Activated naive CD8-positive, alpha-beta T cell treated with anti-CD3 and anti-CD28 coated beads for 36 hours (primary cell): ENCODE measurements around the gene PRLH. TPM values are rescaled to one million over a fixed set of nuclear protein-coding genes. Genes with fewer than 3 reads are reported as not detected.
"Not testable (repeated sequence)": the region's sequence is repeated elsewhere in the genome, so short reads cannot be mapped to it uniquely, and the experiment has no call there.

Experiments
- DNase-seq: peaks from one replicate; pipeline ENCODE4 v3.0.0; 2021
- H3K27ac Mint-ChIP-seq: one replicate; pipeline ENCODE4 v1.8.0; 2022; ENCODE audit warnings: mild to moderate bottlenecking, moderate library complexity, mixed read lengths
- H3K27me3 Mint-ChIP-seq: one replicate; pipeline ENCODE4 v1.8.0; 2022; ENCODE audit warnings: mild to moderate bottlenecking, mixed read lengths
- H3K36me3 Mint-ChIP-seq: one replicate; pipeline ENCODE4 v1.8.0; 2021; ENCODE audit warnings: mild to moderate bottlenecking, mixed read lengths
- H3K4me1 Mint-ChIP-seq: one replicate; pipeline ENCODE4 v1.8.0; 2021; ENCODE audit warnings: mixed read lengths
- H3K4me3 Mint-ChIP-seq: one replicate; pipeline ENCODE4 v1.8.0; 2022; ENCODE audit warnings: mild to moderate bottlenecking, moderate library complexity, mixed read lengths
- H3K9me3 Mint-ChIP-seq: one replicate; pipeline ENCODE4 v1.8.0; 2022; ENCODE audit warnings: mixed read lengths
- total RNA-seq, 2 experiments: library from RNA; stranded (reverse); gene quantifications; one replicate each; pipeline ENCODE4 v1.2.3, GENCODE V29; 2021

Gene PRLH
- total RNA-seq, 2 experiments from 2014 or later: not detected

GRCh38 chr2:237595829-237596519, 29.6 kb downstream of the PRLH start:
- not testable (repeated sequence) for H3K4me1 Mint-ChIP-seq, H3K27ac Mint-ChIP-seq, H3K27me3 Mint-ChIP-seq, H3K9me3 Mint-ChIP-seq, DNase-seq, H3K4me3 Mint-ChIP-seq, H3K36me3 Mint-ChIP-seq

- Mint-ChIP-seq H3K27ac (no peak overlapping the region), H3K9me3 (no peaks in the 10 kb centered on the region), H3K4me3 (no peak overlapping the region), H3K36me3 (no peaks in the 10 kb centered on the region), H3K27me3 (no peaks in the 10 kb centered on the region), H3K4me1 (peaks cover under 1% of the 10 kb centered on the region)
- no peak for DNase-seq
These were observed 30.3 kb downstream of the PRLH start for GRCh38 chr2:237596520-237597195.

DNA sequence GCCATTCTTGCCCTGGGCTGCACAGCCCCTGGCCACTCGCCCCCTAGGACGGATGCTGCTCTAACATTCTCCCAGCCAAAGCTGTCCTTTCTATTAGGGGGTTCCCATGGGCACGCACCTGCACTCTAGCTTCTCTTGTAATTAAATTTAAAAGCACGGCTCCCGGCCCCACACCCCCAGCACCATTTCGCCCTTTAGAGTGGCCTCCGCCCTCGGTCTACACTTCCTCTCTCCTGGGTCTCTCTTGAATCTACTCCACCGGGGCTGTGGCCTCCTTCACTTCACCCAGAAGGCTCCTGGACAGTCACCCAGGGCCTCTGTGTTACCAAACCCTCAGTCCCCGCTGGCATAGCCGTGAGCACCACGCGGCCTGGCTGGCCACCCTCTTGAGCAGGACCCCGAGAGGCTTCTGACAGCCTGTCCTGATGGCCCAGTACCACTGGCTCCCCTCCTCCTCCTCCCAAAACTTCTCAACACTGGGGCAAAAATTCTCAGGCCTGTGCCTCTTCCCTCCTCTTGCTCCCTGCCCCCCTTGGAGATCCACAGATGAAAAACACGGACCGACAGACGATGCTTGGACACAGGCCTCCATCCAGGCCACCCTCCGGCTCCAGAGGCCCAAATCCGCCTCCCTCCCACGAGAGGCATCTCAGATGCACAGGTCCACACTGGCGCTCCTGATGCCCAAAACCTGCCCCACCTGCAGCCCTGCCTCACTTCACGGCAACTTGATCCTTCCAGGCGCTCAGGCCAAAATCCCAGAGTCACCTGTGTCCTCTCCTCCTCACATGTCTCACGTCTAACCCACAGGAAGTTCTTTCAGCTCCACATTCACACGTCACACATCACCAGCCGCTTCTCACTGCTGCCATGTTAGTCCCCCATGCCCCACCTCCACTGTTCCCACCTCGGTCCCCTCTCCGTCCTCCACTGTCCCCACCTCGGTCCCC, 31.1 kb downstream of the PRLH start:
- no peak overlapping the region for H3K4me3 Mint-ChIP-seq
- H3K27ac Mint-ChIP-seq: no peak overlapping the region
- no peaks in the 10 kb centered on the region for H3K4me1 Mint-ChIP-seq
- H3K36me3 Mint-ChIP-seq: no peaks in the 10 kb centered on the region
- DNase-seq: no peak
- no peaks in the 10 kb centered on the region for H3K9me3 Mint-ChIP-seq
- H3K27me3 Mint-ChIP-seq: no peaks in the 10 kb centered on the region

DNA sequence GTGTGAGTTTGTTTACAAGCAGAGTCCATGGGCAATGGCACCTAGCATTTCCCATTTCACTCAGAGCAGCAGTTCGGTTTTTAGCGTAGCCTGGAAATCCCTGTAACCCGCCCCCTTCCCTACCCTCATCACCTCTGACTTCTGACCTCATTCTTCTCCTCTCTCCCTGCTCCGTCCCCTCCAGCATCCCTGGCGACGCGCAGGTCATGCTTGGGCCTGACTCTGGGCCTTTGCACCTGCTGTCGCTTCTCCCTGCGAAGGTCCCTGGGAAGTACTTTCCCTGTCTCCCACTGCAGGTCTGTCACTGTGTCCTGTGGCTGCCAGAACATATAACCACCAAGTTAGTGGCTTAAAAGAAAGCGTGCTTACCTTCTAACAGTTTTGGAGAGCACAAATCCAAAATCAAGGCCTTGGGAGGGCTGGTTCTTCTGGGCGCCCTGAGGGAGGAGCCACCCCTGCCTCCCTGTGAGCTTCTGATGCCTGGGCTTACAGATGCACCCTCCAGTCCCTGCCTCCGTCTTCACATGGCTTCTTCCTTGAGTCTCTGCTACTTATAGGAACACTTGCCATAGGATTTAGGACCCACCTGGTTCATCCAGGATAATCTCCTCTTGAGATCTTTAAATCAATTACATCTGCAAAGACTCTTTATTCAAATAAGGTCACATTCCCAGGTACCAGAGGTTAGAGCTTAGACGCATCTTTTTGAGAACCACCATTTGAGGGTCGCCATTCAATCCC, 32.3 kb downstream of the PRLH start:
- Mint-ChIP-seq H3K27me3 (no peaks in the 10 kb centered on the region), H3K4me3 (no peak overlapping the region), H3K27ac (peak overlapping the region; percentile 30), H3K9me3 (no peaks in the 10 kb centered on the region), H3K4me1 (peaks cover 11% of the 10 kb centered on the region), H3K36me3 (no peaks in the 10 kb centered on the region)
- no peak for DNase-seq

- no peaks in the 10 kb centered on the region for H3K36me3 Mint-ChIP-seq
- H3K4me3 Mint-ChIP-seq: no peak overlapping the region
- no peak for DNase-seq
- no peaks in the 10 kb centered on the region for H3K27me3 Mint-ChIP-seq
- peaks cover 16% of the 10 kb centered on the region for H3K4me1 Mint-ChIP-seq
- peak overlapping the region; percentile 67 for H3K27ac Mint-ChIP-seq
- H3K9me3 Mint-ChIP-seq: no peaks in the 10 kb centered on the region
These were observed 33.2 kb downstream of the PRLH start for GRCh38 chr2:237599465-237600110.

- Mint-ChIP-seq H3K4me1 (peaks cover 16% of the 10 kb centered on the region), H3K27ac (no peak overlapping the region), H3K27me3 (no peaks in the 10 kb centered on the region), H3K36me3 (no peaks in the 10 kb centered on the region), H3K9me3 (no peaks in the 10 kb centered on the region), H3K4me3 (no peak overlapping the region)
- DNase-seq: no peak
These were observed 34.0 kb downstream of the PRLH start for GRCh38 chr2:237600205-237600846.

DNA sequence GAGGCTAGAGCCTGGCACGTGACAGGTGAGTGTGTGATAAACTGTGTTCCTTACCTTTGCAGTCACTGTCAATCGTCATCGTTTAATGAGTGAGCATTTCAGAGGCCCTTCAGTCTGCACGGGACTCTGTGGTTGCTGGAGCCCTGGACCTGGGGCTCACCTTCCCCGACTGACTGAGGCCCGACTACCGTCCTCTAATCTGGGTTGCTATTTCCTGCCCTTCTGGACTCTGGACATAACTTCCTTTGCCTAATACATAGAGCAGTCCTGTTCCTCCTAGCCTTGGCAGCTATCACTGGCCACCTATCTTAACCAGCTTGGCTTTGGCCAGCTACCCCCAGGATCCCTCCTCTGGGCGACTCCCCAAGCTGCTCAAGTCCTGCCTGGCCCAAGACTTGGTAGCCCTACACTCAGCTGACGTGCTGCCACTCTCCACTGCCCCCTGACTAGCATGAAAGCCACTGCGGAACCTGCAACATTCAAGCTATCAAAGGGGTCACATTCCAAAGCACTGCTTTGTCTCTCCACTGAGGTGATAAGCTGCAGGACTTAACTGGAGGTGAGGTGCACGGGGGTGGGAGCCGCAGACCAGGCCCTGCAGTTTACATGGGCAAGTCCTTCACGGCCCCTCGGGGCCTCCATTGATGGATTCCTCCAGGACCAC, 35.2 kb downstream of the PRLH start:
- Mint-ChIP-seq H3K4me1 (peaks cover 16% of the 10 kb centered on the region), H3K4me3 (no peak overlapping the region), H3K9me3 (no peaks in the 10 kb centered on the region), H3K27ac (no peak overlapping the region), H3K36me3 (no peaks in the 10 kb centered on the region), H3K27me3 (no peaks in the 10 kb centered on the region)
- no peak for DNase-seq

GRCh38 chr2:237602409-237602808, 36.0 kb downstream of the PRLH start:
- no peak overlapping the region for H3K4me3 Mint-ChIP-seq
- H3K27ac Mint-ChIP-seq: peak overlapping the region; percentile 77
- no peaks in the 10 kb centered on the region for H3K36me3 Mint-ChIP-seq
- no peaks in the 10 kb centered on the region for H3K9me3 Mint-ChIP-seq
- no peak for DNase-seq
- peaks cover 16% of the 10 kb centered on the region for H3K4me1 Mint-ChIP-seq
- no peaks in the 10 kb centered on the region for H3K27me3 Mint-ChIP-seq

GRCh38 chr2:237603049-237603717, 36.8 kb downstream of the PRLH start:
- Mint-ChIP-seq H3K9me3 (no peaks in the 10 kb centered on the region), H3K36me3 (no peaks in the 10 kb centered on the region), H3K4me3 (no peak overlapping the region), H3K4me1 (peaks cover 16% of the 10 kb centered on the region), H3K27me3 (no peaks in the 10 kb centered on the region), H3K27ac (peak overlapping the region; percentile 77)
- no peak for DNase-seq

- Mint-ChIP-seq H3K27ac (peak overlapping the region; percentile 77), H3K27me3 (no peaks in the 10 kb centered on the region), H3K9me3 (no peaks in the 10 kb centered on the region), H3K4me1 (peaks cover 16% of the 10 kb centered on the region), H3K4me3 (peak overlapping the region; percentile 50), H3K36me3 (no peaks in the 10 kb centered on the region)
- DNase-seq: no peak
These were observed 37.5 kb downstream of the PRLH start for GRCh38 chr2:237603718-237604362.

DNA sequence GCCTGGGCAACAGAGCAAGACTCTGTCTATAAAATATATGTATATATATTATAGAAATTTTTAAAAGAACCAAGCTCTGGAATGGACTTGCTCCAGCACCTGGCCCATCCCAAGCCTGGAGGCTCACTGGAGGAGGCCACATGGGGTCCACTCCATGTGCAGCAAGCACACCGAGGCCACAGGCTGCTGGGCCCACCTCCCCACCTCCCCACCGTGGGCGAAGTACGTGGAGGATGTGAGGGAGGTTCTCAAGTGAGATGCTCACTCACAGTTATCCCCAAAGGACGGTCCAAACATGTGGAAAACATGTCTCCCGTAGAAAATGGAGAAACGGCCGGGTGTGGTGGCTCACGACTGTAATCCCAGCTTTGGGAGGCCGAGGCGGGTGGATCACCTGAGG, 38.0 kb downstream of the PRLH start:
- Mint-ChIP-seq H3K27me3 (no peaks in the 10 kb centered on the region), H3K4me1 (peaks cover 16% of the 10 kb centered on the region), H3K36me3 (no peaks in the 10 kb centered on the region), H3K9me3 (no peaks in the 10 kb centered on the region), H3K4me3 (no peak overlapping the region), H3K27ac (no peak overlapping the region)
- no peak for DNase-seq

- Mint-ChIP-seq H3K4me3 (no peak overlapping the region), H3K27ac (no peak overlapping the region), H3K4me1 (peaks cover 16% of the 10 kb centered on the region), H3K27me3 (no peaks in the 10 kb centered on the region), H3K36me3 (no peaks in the 10 kb centered on the region), H3K9me3 (no peaks in the 10 kb centered on the region)
- no peak for DNase-seq
These were observed 38.6 kb downstream of the PRLH start for GRCh38 chr2:237604960-237605359.

GRCh38 chr2:237606522-237606921, 40.1 kb downstream of the PRLH start:
- not testable (repeated sequence) for H3K4me3 Mint-ChIP-seq, DNase-seq, H3K27me3 Mint-ChIP-seq, H3K27ac Mint-ChIP-seq, H3K36me3 Mint-ChIP-seq, H3K9me3 Mint-ChIP-seq
- peaks cover 16% of the 10 kb centered on the region for H3K4me1 Mint-ChIP-seq
